ENCODE results near the gene HOGA1. TPM values are rescaled to one million over a fixed set of nuclear protein-coding genes. Genes with fewer than 3 reads are reported as not detected.
"Not testable (repeated sequence)": the region's sequence is repeated elsewhere in the genome, so short reads cannot be mapped to it uniquely, and the experiment has no call there.

HOGA1 gene
- total and polyA plus RNA-seq, 3 donors from 2014 or later: 0.25 to 1.5 (median 0.55) TPM

GRCh38 chr10:97648562-97649404 lies 64.6 kb downstream of the HOGA1 start:
- Histone ChIP-seq H3K27ac (peak overlapping the region in 1 of 2 donors; percentile 56), H3K4me1 (no peaks in the 10 kb centered on the region), H3K36me3 (ENCODE audit: low read depth, missing control alignments) (no peaks in the 10 kb centered on the region), H3K27me3 (no peaks in the 10 kb centered on the region), H3K4me3 (no peak overlapping the region), H3K9me3 (no peaks in the 10 kb centered on the region)
- no peak for DNase-seq
- intact Hi-C loops (cut with DNase I; ENCODE audit: low total_unique reads): no loop called here
- TF ChIP-seq POLR2A (IDR thresholded peaks at IDR 0.05): no peak
- TF ChIP-seq CTCF (IDR thresholded peaks at IDR 0.05): no peak
- WGBS, 2 donors: 78 to 79% methylated on average over 5 of the region's 5 CpGs

GRCh38 chr10:97649405-97649750 lies 65.2 kb downstream of the HOGA1 start:
- H3K4me3 ChIP-seq: not testable (repeated sequence)
- peak overlapping the region in 1 of 2 donors; percentile 41 for H3K27ac ChIP-seq
- 80 to 93% methylated on average over 4 of the region's 4 CpGs for WGBS, 2 donors

GRCh38 chr10:97650726-97651125 lies 66.5 kb downstream of the HOGA1 start:
- Histone ChIP-seq H3K27me3 (no peaks in the 10 kb centered on the region), H3K4me1 (no peaks in the 10 kb centered on the region), H3K36me3 (ENCODE audit: low read depth, missing control alignments) (no peaks in the 10 kb centered on the region), H3K9me3 (no peaks in the 10 kb centered on the region), H3K4me3 (no peak overlapping the region), H3K27ac (no peak overlapping the region)
- 84 to 94% methylated on average over 3 of the region's 3 CpGs for WGBS, 2 donors
- no peak for TF ChIP-seq CTCF (IDR thresholded peaks at IDR 0.05)
- TF ChIP-seq POLR2A (IDR thresholded peaks at IDR 0.05): no peak
- intact Hi-C loops (cut with DNase I; ENCODE audit: low total_unique reads): no loop called here
- DNase-seq: no peak

More at GRCh38 chr10:97649405-97649750, 65.2 kb downstream of the HOGA1 start:
- H3K27me3 ChIP-seq; intact Hi-C loops (cut with DNase I; ENCODE audit: low total_unique reads); H3K36me3 ChIP-seq (ENCODE audit: low read depth, missing control alignments); DNase-seq; H3K4me1 ChIP-seq; H3K9me3 ChIP-seq: not testable (repeated sequence)

- Histone ChIP-seq H3K9me3 (no peaks in the 10 kb centered on the region), H3K4me1 (no peaks in the 10 kb centered on the region), H3K27me3 (no peaks in the 10 kb centered on the region), H3K36me3 (ENCODE audit: low read depth, missing control alignments) (no peaks in the 10 kb centered on the region), H3K27ac (no peak overlapping the region), H3K4me3 (no peak overlapping the region)
- intact Hi-C loops (cut with DNase I; ENCODE audit: low total_unique reads): no loop called here
- TF ChIP-seq POLR2A (IDR thresholded peaks at IDR 0.05): no peak
- TF ChIP-seq CTCF (IDR thresholded peaks at IDR 0.05): no peak
- WGBS, 2 donors: 95 to 97% methylated on average over 3 of the region's 3 CpGs
- DNase-seq: no peak
These were observed 67.6 kb downstream of the HOGA1 start for GRCh38 chr10:97651773-97652172.

- TF ChIP-seq POLR2A (IDR thresholded peaks at IDR 0.05): no peak
- no peak for TF ChIP-seq CTCF (IDR thresholded peaks at IDR 0.05)
- no peak overlapping the region for H3K27ac ChIP-seq
- H3K27me3 ChIP-seq: no peaks in the 10 kb centered on the region
- no peak for DNase-seq
- intact Hi-C loops (cut with DNase I; ENCODE audit: low total_unique reads): no loop called here
- no peaks in the 10 kb centered on the region for H3K9me3 ChIP-seq
- H3K4me3 ChIP-seq: no peak overlapping the region
- H3K4me1 ChIP-seq: no peaks in the 10 kb centered on the region
- H3K36me3 ChIP-seq (ENCODE audit: low read depth, missing control alignments): no peaks in the 10 kb centered on the region
- 93 to 94% methylated on average over 5 of the region's 5 CpGs for WGBS, 2 donors
These were observed 72.6 kb downstream of the HOGA1 start for GRCh38 chr10:97656777-97657176.

Measured in testis (tissue), 3 donors.